SJSA1 (cell line): Measurements from ENCODE around the gene SUCLG2. TPM values are rescaled to one million over a fixed set of nuclear protein-coding genes. Genes with fewer than 3 reads are reported as not detected.

ENCODE experiments used
- DNase-seq, 2 experiments: peaks; one replicate each; pipeline ENCODE4 v3.0.0-alpha.2; 2015 to 2020; ENCODE audit warnings: low spot score in 2 of 2, low read depth in 1 of 2
- H3K27ac ChIP-seq: fragments of 250-450 bp; sonication (Bioruptor Pico); 2 replicates; pipeline ENCODE4 v1.5.1; 2020; ENCODE audit warnings: mild to moderate bottlenecking, moderate library complexity
- H3K27me3 ChIP-seq: fragments of 250-450 bp; sonication (Bioruptor Pico); replicated peaks from 2 replicates; pipeline ENCODE4 v1.5.1; 2020; ENCODE audit warnings: mild to moderate bottlenecking, moderate library complexity
- H3K36me3 ChIP-seq: fragments of 250-450 bp; sonication (Bioruptor Pico); 2 replicates; pipeline ENCODE4 v1.5.1; 2020; ENCODE audit warnings: mild to moderate bottlenecking
- H3K4me1 ChIP-seq: fragments of 250-450 bp; sonication (Bioruptor Pico); replicated peaks from 2 replicates; pipeline ENCODE4 v1.6.1; 2021; ENCODE audit warnings: mild to moderate bottlenecking
- H3K4me3 ChIP-seq: fragments of 250-450 bp; sonication (Bioruptor Pico); 2 replicates; pipeline ENCODE4 v1.5.1; 2020; ENCODE audit warnings: mild to moderate bottlenecking
- H3K9me3 ChIP-seq: fragments of 250-450 bp; sonication (Bioruptor Pico); replicated peaks from 2 replicates; pipeline ENCODE4 v1.5.1; 2020; ENCODE audit warnings: mild to moderate bottlenecking
- total RNA-seq: library from RNA; depleted of rRNA; stranded (reverse); fragments of >200 nt; shearing (Covaris generic); gene quantifications from 2 replicates; pipeline ENCODE4 v1.2.3, GENCODE V29; 2014

The SUCLG2 gene
- total RNA-seq, 1 experiment from 2014 or later, result 53.7 TPM

DNA sequence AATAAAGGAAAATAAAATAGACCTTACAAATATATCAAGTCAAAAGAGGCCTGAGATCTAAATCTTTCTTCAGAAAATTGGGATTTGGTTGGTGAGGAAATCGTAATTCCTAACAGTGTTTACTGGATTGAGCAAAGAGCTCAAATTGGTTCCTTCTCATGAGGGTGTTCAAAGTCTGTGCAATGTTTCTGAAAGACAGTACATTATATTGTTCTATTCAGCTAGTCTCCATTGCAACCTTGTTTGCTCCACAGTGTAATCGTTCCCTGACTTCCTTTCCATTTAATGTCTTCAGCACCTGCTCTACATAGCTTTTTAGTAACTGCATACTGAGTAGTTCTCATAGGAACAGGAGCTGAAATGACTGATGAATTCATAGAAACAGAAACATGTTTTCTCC, 326.8 kb downstream of the SUCLG2 start:
- Histone ChIP-seq H3K36me3 (no peaks in the 10 kb centered on the region), H3K27ac (no peak overlapping the region), H3K4me3 (no peak overlapping the region), H3K4me1 (no peaks in the 10 kb centered on the region), H3K27me3 (no peaks in the 10 kb centered on the region), H3K9me3 (no peaks in the 10 kb centered on the region)
- DNase-seq, result no peak

DNA sequence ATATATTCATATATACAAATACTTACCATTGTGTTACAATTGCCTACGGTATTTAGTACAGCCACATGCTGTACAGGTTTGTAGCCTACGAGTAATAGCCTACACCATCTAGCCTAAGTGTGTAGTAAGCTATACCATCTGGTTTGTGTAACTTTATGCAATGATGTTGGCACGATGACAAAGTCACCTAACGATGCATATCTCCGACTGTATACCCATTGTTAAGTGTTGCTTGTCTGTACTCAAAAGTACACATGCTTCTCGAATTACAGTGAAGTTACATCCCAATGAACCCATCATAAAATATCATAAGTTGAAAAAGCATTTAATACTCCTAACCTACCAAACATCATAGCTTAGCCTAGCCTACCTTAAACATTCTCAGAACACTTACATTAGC, 329.2 kb downstream of the SUCLG2 start:
- no peaks in the 10 kb centered on the region for H3K4me1 ChIP-seq

More for the DNA sequence above, 329.2 kb downstream of the SUCLG2 start:
- no peak for DNase-seq
- no peaks in the 10 kb centered on the region for H3K27me3 ChIP-seq
- H3K4me3 ChIP-seq, result no peak overlapping the region
- H3K27ac ChIP-seq, result no peak overlapping the region
- H3K9me3 ChIP-seq, result no peaks in the 10 kb centered on the region
- H3K36me3 ChIP-seq, result no peaks in the 10 kb centered on the region
